CD4-positive, alpha-beta memory T cell (primary cell): ENCODE results near the gene POLDIP2. TPM values are rescaled to one million over a fixed set of nuclear protein-coding genes. Genes with fewer than 3 reads are reported as not detected.

Experiments used
- CTCF ChIA-PET: fragments of 350-600 bp; sonication (Branson Sonifier 250); formaldehyde crosslinking; loops from one replicate; lab custom pipeline; 2021; ENCODE audit warnings: inconsistent platforms; ENCODE audit not compliant: partially characterized antibody; lab: Charles Lee
- POLR2A ChIA-PET: fragments of 350-600 bp; sonication (Branson Sonifier 250); formaldehyde crosslinking; loops from one replicate; lab custom pipeline; 2021; ENCODE audit not compliant: partially characterized antibody; lab: Charles Lee
- DNase-seq, 5 donors: peaks; one replicate each; pipeline versions ENCODE4 v3.0.0 to v3.0.0-alpha.2; 2020 to 2022; ENCODE audit warnings: mixed read lengths in 1 of 5
- H3K27ac ChIP-seq: one replicate; pipeline ENCODE4 v1.7.0; 2013; ENCODE audit warnings: low read depth, low read length
- H3K27me3 ChIP-seq: 2 replicates; pipeline ENCODE4 v1.7.0; 2013; ENCODE audit warnings: mild to moderate bottlenecking, low read length, moderate library complexity; ENCODE audit not compliant: insufficient read depth
- H3K36me3 ChIP-seq: 2 replicates; pipeline ENCODE4 v1.7.0; 2013; ENCODE audit warnings: mild to moderate bottlenecking, low read length, moderate library complexity; ENCODE audit not compliant: insufficient read depth
- H3K4me1 ChIP-seq: 2 replicates; pipeline ENCODE4 v1.7.0; 2013; ENCODE audit warnings: mild to moderate bottlenecking, low read length, moderate library complexity; ENCODE audit not compliant: insufficient read depth
- H3K4me3 ChIP-seq, 2 donors: one replicate each; pipeline ENCODE4 v1.7.0; 2013; ENCODE audit warnings: low read length in 2 of 2, mild to moderate bottlenecking in 1 of 2
- H3K9me3 ChIP-seq, 2 donors: one replicate each; pipeline ENCODE4 v1.7.0; 2013; ENCODE audit warnings: low read length in 2 of 2, control low read depth in 1 of 2; ENCODE audit not compliant: control insufficient read depth in 1 of 2
- H3K27ac Mint-ChIP-seq, 7 donors: one replicate each; pipeline ENCODE4 v1.8.0; 2020 to 2021; ENCODE audit warnings: mixed read lengths in 7 of 7, mild to moderate bottlenecking in 6 of 7, inconsistent platforms in 3 of 7, moderate library complexity in 3 of 7
- H3K27me3 Mint-ChIP-seq, 2 donors: one replicate each; pipeline ENCODE4 v1.8.0; 2020 to 2021; ENCODE audit warnings: mixed read lengths in 2 of 2
- H3K36me3 Mint-ChIP-seq, 2 donors: one replicate each; pipeline ENCODE4 v1.8.0; 2020 to 2021; ENCODE audit warnings: mixed read lengths in 2 of 2, inconsistent platforms in 1 of 2, mild to moderate bottlenecking in 1 of 2
- H3K4me1 Mint-ChIP-seq, 4 donors: one replicate each; pipeline ENCODE4 v1.8.0; 2020 to 2021; ENCODE audit warnings: mixed read lengths in 4 of 4, mild to moderate bottlenecking in 1 of 4
- H3K4me3 Mint-ChIP-seq, 8 donors: one replicate each; pipeline ENCODE4 v1.8.0; 2020 to 2021; ENCODE audit warnings: mixed read lengths in 8 of 8, mild to moderate bottlenecking in 7 of 8, moderate library complexity in 6 of 8, inconsistent platforms in 3 of 8
- H3K9me3 Mint-ChIP-seq, 8 donors: one replicate each; pipeline ENCODE4 v1.8.0; 2020 to 2021; ENCODE audit warnings: mixed read lengths in 8 of 8, mild to moderate bottlenecking in 5 of 8, inconsistent platforms in 3 of 8, moderate library complexity in 1 of 8
- intact Hi-C: fragments of 100-400 bp; cut with micrococcal nuclease; formaldehyde crosslinking; loops from one replicate; pipeline ENCODE4 v1.15.1; 2023
- polyA plus RNA-seq, 2 donors: library from polyadenylated mRNA; unstranded; fragments of 300-500 nt; fragmentation: Illumina TruSeq; gene quantifications; one replicate each; pipeline ENCODE4 v1.2.3, GENCODE V29; 2021
- total RNA-seq, 2 experiments: library from RNA; stranded (reverse); gene quantifications; one replicate each; pipeline ENCODE4 v1.2.3, GENCODE V29; 2021

Gene POLDIP2, protein sequence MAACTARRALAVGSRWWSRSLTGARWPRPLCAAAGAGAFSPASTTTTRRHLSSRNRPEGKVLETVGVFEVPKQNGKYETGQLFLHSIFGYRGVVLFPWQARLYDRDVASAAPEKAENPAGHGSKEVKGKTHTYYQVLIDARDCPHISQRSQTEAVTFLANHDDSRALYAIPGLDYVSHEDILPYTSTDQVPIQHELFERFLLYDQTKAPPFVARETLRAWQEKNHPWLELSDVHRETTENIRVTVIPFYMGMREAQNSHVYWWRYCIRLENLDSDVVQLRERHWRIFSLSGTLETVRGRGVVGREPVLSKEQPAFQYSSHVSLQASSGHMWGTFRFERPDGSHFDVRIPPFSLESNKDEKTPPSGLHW
- total RNA-seq (10 to 100 TPM; 27.8 to 28.7 TPM), polyA plus RNA-seq (100 to 1,000 TPM in 1 of 2 donors, 10 to 100 TPM in 1; 67.8 to 125 TPM)

DNA sequence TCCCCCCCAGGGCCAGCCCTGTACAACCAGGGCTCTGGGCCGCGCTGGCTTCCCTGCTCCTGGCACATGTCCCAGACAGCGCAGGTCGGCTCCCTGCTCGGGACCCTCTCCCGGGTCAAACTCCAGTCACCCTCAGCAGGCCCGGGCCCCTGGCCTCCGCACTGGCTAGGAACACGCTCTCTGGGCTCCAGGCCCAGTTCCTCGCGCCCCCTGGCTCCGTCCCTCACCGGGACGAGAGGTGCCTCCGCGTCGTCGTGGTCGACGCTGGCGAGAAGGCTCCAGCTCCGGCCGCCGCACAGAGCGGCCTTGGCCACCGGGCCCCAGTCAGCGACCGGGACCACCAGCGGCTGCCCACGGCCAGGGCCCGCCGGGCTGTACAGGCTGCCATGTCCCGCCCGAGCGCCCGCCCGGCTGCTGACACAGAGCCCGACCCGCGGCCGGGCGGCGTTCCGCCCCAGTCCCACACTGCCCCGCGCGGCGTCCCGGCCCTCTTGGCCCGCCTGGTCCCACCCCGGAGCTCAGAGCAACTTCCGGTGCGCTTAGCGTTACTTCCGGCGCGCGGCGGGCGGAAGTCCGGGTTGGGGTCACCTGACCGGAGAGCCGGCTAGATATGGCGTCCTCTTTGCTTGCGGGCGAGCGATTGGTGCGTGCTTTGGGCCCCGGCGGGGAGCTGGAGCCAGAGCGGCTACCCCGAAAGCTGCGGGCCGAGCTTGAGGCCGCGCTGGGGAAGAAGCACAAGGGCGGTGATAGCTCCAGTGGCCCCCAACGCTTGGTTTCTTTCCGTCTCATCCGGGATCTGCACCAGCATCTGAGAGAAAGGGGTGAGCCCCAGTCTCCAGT is at the start of gene POLDIP2:
TSS of gene POLDIP2 (minus strand) at position 467 of the 840 bp plus-strand sequence. CDS start at position 388, 79 bp downstream.
- Mint-ChIP-seq H3K9me3 (no peaks in the 10 kb centered on the region), H3K4me1 (peaks cover 18 to 36% (median 26%) of the 10 kb centered on the region in 4 donors), H3K27me3 (no peaks in the 10 kb centered on the region), H3K4me3 (peak within 1 kb of the TSS; percentile 92 to 98 (median 95)), H3K27ac (peak within 1 kb of the TSS; percentile 93 to 97 (median 96)), H3K36me3 (peaks cover 44 to 52% of the 10 kb centered on the region in 2 donors)
- peak within 1 kb of the TSS; percentile 67 to 90 for H3K4me3 ChIP-seq
- POLR2A ChIA-PET = interaction anchor here (0.6 to 5.6 kb wide), 24 partner anchors 11 to 595 kb away, joined by 3 to 130 read pairs (median 4); partner anchors contain the start of genes IFT20, LYRM9, NEK8 and PIGS
- DNase-seq = peak; percentile 95 to 96 (median 96)
- peak within 1 kb of the TSS; percentile 85 for H3K27ac ChIP-seq
- H3K9me3 ChIP-seq = no peaks in the 10 kb centered on the region
- peaks cover 50% of the 10 kb centered on the region for H3K36me3 ChIP-seq
- peaks cover 24% of the 10 kb centered on the region for H3K4me1 ChIP-seq
- H3K27me3 ChIP-seq = no peaks in the 10 kb centered on the region
- CTCF ChIA-PET = interaction anchor here (1.0 to 2.1 kb wide), 5 partner anchors 10 to 106 kb away, joined by 3 to 17 read pairs (median 4); partner anchors contain the start of genes IFT20 and TNFAIP1
- intact Hi-C loops = loop anchor here (1.0 kb wide), 5 partner anchors 14 to 316 kb away; partner anchors contain the start of genes IFT20, SARM1, TMEM97 and TNFAIP1

DNA sequence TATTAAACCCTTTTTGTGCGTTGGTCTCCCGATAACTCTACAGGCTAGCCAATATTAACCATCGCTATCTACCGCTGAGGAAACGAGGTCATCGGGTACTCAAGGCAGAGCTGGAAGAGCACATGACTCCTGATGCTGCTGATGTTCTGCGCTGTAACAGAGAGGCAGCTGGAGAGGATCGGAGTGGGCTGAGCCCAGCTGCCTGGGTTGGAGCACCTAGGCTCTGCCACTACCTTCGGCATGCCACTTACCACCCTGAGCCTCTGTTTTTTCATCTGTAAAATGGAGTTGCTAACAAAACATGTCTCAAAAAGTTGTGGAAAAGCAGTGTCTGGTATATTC is 49.1 kb upstream of the POLDIP2 start:
- Mint-ChIP-seq H3K27me3 (peaks cover 3 to 10% of the 10 kb centered on the region in 2 donors), H3K27ac (peak overlapping the region in 4 of 7 donors; percentile 29 to 63 (median 48)), H3K36me3 (no peaks in the 10 kb centered on the region), H3K9me3 (no peaks in the 10 kb centered on the region), H3K4me3 (peak overlapping the region; percentile 75 to 82 (median 78)), H3K4me1 (peaks cover 5 to 26% (median 13%) of the 10 kb centered on the region in 4 donors)
- H3K9me3 ChIP-seq = no peaks in the 10 kb centered on the region
- intact Hi-C loops = no loop called here
- DNase-seq = no peak
- H3K27ac ChIP-seq = no peak overlapping the region
- peaks cover 14% of the 10 kb centered on the region for H3K4me1 ChIP-seq
- H3K4me3 ChIP-seq = peak overlapping the region; percentile 47 to 48
- ChIA-PET CTCF (no interaction called here), POLR2A (interaction anchor here (0.6 to 3.6 kb wide), 3 partner anchors 22 to 752 kb away, joined by 3 to 11 read pairs (median 5); no protein-coding TSS in a partner anchor)
- H3K36me3 ChIP-seq = no peaks in the 10 kb centered on the region
- H3K27me3 ChIP-seq = peaks cover 5% of the 10 kb centered on the region

DNA sequence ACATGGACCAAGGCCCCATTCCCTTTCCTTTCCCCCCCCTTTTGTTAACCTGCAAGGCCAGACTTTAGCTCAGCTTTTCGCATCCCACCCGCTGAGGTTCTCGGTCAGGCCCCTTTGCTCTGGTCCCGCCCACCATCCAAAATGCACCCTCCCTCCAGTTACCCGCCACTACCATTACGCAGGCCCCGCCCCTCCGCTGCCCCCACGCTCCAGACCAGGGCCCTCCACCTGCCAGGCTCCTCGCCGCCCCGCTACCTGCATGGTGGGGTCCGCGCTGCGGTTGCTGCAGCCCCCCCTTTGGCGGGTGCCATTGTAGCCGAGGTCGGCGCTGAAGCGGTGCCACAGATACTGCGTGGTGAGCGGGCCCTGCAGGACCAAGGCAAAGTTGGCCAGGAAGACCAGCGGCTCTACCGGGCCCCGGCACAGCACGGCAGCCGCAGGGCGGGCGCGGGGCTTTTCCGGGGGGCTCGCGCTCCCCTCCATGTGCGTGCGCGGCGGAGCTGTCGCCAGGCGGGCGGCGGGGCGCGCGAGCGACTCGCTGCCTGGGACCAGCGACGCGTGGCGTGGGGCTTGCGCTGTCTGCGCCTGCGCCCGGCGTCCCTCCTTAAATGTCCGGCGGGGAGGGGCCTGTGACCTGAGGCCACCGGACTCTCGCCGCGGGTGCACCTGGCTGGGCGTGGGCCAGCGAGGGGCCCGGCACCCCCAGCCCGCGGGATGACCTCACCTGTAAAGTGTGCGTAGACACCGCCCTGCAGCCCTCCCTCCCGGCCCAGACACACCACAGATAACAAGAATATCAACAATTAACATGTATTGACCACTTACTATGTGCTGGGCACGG is 48.5 kb upstream of the POLDIP2 start, which contains the start of gene SLC46A1:
TSS of gene SLC46A1 (minus strand) at position 581 of the 841 bp plus-strand sequence. CDS start at position 483, 98 bp downstream.
- Histone ChIP-seq H3K27me3 (peaks cover 5% of the 10 kb centered on the region), H3K9me3 (no peaks in the 10 kb centered on the region), H3K4me3 (peak within 1 kb of the TSS; percentile 47 to 48), H3K27ac (no peak within 1 kb of the TSS), H3K4me1 (peaks cover 14% of the 10 kb centered on the region), H3K36me3 (no peaks in the 10 kb centered on the region)
- intact Hi-C loops = no loop called here
- ChIA-PET POLR2A (interaction anchor here (0.6 to 3.6 kb wide), 3 partner anchors 21 to 752 kb away, joined by 3 to 11 read pairs (median 5); no protein-coding TSS in a partner anchor), CTCF (interaction anchor here (2.6 kb wide), 1 partner anchor 11 kb away, joined by 16 read pairs; no protein-coding TSS in a partner anchor)
- DNase-seq = peak in 3 of 5 donors; percentile 7 to 25 (median 19)
- Mint-ChIP-seq H3K36me3 (no peaks in the 10 kb centered on the region), H3K4me3 (peak within 1 kb of the TSS; percentile 76 to 86 (median 80)), H3K27me3 (peaks cover 3 to 10% of the 10 kb centered on the region in 2 donors), H3K4me1 (peaks cover 5 to 26% (median 13%) of the 10 kb centered on the region in 4 donors), H3K27ac (peak within 1 kb of the TSS in 4 of 7 donors; percentile 29 to 74 (median 54)), H3K9me3 (no peaks in the 10 kb centered on the region)

DNA sequence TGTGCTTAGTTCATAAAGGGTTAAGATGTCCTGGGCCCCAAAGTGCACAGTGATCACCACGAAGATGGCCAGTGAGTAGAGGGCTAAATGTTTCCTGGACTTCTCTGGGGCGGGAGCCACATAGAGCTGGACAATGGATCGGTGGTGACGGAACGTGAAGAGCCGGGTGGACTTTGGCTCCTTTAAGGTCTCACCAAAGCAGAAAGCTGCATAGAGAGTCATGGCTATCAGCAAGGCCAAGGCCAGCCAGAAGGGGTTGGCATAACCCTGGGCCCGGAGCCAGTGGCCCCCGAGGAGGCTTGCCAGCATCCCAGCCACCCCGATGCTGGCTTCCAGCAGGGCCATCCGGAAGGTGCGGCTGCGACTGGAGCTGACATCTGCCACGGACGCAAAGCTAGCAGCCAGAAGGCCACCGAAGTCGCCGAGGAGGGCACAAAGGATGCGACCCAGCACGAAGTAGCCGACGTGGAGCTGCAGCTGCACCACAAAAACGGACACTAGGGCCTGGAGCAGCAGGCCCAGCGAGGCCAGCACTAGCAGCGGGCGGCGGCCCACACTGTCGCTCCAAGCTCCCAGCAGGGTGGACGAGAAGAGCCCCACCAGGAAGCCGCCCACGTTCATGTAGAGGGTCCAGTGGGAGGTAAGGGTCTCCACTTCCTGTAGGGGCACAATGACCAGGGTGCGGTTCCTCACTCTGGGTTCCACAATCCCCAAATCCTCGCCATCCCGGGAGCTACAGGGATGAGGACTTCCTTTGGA is 47.7 kb upstream of the POLDIP2 start:
- POLR2A ChIA-PET = interaction anchor here (1.3 to 3.6 kb wide), 2 partner anchors 20 to 47 kb away, joined by 4 to 11 read pairs; a partner anchor contains a TSS
- intact Hi-C loops = no loop called here

DNA sequence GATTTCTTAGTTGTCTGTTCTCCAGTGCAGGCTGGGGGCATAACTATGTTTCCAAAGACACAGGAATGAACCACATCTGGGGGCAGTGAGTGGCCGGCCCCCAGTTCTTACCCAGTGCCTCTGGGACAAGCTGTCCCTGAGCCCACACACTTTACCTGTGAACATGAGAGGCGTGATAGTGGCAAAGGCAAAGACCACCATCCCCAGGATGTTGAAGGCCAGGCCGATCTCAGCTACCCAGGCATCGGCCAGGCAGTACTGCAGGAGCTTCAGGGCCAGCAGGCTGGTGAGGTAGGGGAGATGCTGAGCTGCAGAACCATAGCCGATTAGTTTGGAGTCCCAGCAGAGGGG is 47.1 kb upstream of the POLDIP2 start:
- Histone ChIP-seq H3K9me3 (no peaks in the 10 kb centered on the region), H3K36me3 (no peaks in the 10 kb centered on the region), H3K4me1 (peaks cover 14% of the 10 kb centered on the region), H3K27ac (no peak overlapping the region), H3K27me3 (peaks cover 5% of the 10 kb centered on the region), H3K4me3 (no peak overlapping the region)
- Mint-ChIP-seq H3K4me3 (peak overlapping the region; percentile 31 to 66 (median 49)), H3K27ac (no peak overlapping the region), H3K36me3 (no peaks in the 10 kb centered on the region), H3K9me3 (no peaks in the 10 kb centered on the region), H3K27me3 (peaks cover 3 to 7% of the 10 kb centered on the region in 2 donors), H3K4me1 (peaks cover 5 to 26% (median 13%) of the 10 kb centered on the region in 4 donors)
- CTCF ChIA-PET = interaction anchor here (2.6 kb wide), 1 partner anchor 12 kb away, joined by 16 read pairs; no protein-coding TSS in a partner anchor
- intact Hi-C loops = no loop called here
- no peak for DNase-seq
- POLR2A ChIA-PET = interaction anchor here (0.6 to 3.6 kb wide), 3 partner anchors 20 to 46 kb away, joined by 3 to 11 read pairs (median 4); a partner anchor contains a TSS

More for the DNA sequence above, 47.7 kb upstream of the POLDIP2 start:
- H3K36me3 Mint-ChIP-seq = no peaks in the 10 kb centered on the region
- no peaks in the 10 kb centered on the region for H3K36me3 ChIP-seq
- H3K27me3 Mint-ChIP-seq = peaks cover 3 to 10% of the 10 kb centered on the region in 2 donors
- H3K9me3 ChIP-seq = no peaks in the 10 kb centered on the region
- CTCF ChIA-PET = interaction anchor here (2.6 kb wide), 1 partner anchor 12 kb away, joined by 16 read pairs; no protein-coding TSS in a partner anchor
- no peak overlapping the region for H3K27ac ChIP-seq
- H3K27ac Mint-ChIP-seq = peak overlapping the region in 1 of 7 donors; percentile 74
- peaks cover 5% of the 10 kb centered on the region for H3K27me3 ChIP-seq
- peak overlapping the region; percentile 47 to 48 for H3K4me3 ChIP-seq
- peaks cover 14% of the 10 kb centered on the region for H3K4me1 ChIP-seq
- peaks cover 5 to 26% (median 13%) of the 10 kb centered on the region in 4 donors for H3K4me1 Mint-ChIP-seq
- H3K9me3 Mint-ChIP-seq = no peaks in the 10 kb centered on the region
- H3K4me3 Mint-ChIP-seq = peak overlapping the region; percentile 31 to 86 (median 76)
- DNase-seq = no peak
